GM19043 (cell line): Measurements from ENCODE around the gene ADNP2.

Source experiments
- ATAC-seq: cut with Tn5 transposase; IDR thresholded peaks from one replicate; pipeline ENCODE4 v1.9.1; 2021; ENCODE audit warnings: low read depth; ENCODE audit not compliant: unreplicated experiment

ADNP2 gene

GRCh38 chr18:80170395-80171053, 61.5 kb downstream of the ADNP2 start:
- ATAC-seq, result no peak

DNA sequence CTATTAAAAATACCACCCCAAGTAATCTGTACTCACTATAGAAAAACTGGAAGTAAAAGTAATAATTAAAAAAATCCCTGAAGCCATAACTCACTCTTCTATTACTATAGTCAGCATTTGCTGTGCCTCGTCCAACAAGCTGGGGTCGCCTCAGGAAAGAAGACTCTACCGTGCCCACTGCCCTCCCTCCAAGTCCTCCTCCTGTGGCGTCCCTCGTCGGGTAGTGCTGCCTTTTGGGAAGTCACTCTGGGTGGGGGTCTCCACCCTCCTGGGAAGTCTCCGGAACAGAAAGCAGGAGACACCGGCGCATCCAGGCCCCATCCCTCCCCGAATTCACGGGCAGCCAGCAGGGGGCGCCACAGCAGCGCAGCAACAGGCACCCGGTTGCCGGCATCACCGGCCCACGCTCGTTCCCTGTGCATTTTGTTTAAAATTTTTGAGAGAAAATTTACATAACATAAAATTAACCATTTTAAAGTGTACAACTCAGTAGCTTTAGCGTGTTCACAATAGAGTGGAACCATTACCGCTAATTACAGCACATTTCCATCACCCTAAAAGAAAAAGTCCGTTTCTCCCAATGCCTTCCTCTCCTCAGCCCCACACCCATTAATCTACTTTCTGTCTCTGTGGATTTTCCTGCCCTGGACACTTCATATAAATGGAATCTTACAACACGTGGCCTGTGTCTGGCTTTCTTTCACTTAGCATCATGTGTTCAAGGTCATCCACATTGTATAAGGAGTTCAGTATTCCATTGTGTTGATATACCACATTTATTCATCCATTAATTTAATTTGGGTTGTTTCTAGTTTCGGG, 62.2 kb downstream of the ADNP2 start:
- no peak for ATAC-seq

DNA sequence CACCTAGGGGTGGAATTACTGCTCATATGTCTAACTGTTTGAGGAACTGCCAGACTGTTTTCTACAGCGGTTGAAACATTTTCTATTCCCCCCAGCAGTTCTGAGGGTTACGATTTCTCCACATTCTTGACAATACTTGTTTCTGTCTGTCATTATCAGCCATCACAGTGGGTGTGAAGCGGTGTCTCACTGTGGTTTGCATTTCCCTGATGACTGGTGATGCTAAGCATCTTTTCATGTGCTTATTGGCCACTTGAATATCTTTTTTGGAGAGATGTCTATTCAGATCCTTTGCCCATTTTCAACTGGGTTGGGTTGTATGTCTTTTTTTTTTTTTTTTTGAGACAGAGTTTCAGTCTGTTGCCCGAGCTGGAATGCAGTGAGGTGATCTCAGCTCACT, 63.0 kb downstream of the ADNP2 start:
- ATAC-seq, result no peak

GRCh38 chr18:80173060-80173459, 64.0 kb downstream of the ADNP2 start:
- ATAC-seq, result no peak

DNA sequence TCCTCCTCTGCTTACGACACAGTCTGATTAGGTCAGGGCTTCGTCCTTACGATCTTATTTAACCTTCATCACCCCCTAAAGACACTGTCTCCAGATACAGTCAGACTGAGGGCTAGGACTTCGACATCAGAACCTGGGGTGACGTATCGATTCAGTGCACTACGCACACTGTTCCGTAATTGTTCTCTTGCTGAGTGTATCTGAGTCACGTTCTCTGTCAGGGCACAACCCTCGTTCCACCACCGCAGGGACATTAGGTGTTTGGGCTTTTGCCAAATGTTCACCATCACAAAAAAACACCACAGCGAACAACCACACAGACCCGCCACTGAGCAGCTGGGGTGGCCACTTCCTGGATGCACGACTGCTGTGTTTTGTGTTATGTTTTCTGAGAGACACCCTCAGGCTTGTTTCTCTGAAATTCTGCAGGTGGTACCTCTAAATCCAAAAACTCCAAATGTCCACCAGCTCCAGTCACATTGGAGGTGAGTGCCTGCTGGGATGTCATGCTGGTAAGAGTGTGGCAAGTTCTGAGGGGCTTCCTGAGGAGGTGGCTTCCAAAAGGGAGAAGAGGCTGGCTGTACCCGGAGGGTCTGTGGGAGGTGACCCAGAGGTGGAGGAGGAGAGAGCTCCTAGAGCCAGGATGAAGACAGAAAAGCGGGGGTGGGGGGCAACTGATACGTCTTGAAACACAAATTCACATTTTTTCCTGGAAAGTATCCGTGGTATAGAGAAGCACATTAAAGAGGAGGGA, 66.6 kb downstream of the ADNP2 start:
- ATAC-seq, result no peak

GRCh38 chr18:80176334-80177073, 67.4 kb downstream of the ADNP2 start:
- no peak for ATAC-seq

DNA sequence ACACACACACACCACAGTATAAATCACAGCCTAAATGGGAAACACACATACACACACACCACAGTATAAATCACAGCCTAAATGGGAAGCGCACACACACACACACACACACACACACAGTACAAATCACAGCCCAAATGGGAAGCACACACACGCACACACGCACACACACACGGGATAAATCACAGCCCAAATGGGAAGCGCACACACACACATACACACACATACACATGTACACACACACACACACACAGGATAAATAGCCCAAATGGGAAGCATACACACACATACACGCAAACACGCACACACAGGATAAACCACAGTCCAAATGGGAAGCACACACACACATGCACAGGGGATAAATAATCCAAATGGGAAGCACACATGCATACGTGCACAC, 68.1 kb downstream of the ADNP2 start:
- ATAC-seq, result no peak

DNA sequence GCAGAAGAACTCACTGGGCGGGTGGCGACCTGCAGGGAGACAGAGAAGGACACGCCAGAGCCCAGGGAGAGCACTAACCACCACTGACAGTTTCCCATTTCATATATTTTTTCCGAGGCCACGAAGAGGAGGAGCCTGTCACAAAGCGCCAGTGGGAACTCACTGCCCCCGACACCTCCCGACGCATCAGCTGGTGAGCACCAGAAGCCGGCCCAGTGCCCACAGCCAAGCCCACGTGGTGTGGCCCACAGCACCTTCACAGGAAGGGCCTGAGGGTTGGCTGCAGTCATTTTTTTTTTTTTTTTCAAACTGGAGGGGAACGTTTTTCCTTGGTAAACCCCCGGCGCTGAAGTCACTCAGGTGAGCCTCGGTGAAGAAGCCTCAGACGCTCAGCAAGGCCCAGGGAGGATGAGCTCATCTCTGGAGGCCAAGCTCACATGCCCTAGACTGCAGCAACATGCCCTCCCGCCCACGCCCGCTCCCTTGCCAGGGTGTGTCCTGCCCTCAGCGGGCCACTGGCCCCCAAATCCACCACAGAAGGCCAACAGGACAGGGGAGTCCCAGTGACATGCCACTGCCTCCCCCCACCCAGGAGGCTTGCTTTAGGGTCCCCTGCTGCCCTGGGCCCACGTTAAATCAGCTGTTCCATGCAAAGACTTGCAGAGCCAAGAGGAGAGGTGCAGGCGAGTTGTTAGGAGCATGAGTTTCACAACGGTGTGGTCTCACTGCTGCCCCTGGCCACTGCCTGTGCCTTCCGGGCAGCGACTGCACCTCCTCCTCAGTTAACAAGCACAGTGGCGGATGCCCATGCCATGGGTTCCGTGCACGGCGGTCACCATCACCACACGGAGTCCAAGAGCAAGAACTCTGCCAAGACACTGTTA, 70.1 kb downstream of the ADNP2 start:
- ATAC-seq, result no peak

DNA sequence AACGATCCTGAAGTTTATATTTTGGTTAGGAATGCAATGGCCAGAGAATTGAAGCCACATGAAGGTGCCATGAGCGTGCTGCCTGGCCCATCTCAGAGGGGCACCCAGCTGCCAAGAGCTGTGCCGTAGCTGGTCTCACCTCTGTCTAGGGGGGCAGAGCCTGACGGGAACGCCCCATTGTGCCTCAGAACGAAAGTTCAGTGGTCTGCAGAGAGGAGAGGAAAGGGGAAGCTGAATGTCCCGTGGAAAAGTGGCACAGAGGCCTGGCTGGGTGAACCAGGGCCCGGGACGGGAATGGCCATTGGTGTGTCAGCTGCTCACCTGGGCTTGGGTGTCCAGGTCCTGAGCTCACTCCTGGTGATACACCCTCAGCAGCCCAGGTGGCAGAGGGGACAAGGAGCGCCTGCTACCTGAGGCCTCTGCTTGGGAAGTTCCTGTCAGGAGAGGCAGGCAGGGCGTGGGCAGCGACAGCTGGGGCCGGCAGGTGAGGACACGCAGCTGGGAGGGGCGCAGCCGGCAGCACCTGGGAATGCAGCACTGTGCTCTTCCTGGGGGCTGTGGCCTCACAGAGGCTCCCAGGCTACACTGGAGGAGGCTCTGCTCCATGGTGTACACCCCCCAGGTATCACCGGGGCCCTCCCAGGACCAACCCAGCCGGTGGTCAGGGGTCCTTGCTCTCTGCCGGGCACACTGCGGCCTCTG, 70.9 kb downstream of the ADNP2 start:
- ATAC-seq, result no peak

DNA sequence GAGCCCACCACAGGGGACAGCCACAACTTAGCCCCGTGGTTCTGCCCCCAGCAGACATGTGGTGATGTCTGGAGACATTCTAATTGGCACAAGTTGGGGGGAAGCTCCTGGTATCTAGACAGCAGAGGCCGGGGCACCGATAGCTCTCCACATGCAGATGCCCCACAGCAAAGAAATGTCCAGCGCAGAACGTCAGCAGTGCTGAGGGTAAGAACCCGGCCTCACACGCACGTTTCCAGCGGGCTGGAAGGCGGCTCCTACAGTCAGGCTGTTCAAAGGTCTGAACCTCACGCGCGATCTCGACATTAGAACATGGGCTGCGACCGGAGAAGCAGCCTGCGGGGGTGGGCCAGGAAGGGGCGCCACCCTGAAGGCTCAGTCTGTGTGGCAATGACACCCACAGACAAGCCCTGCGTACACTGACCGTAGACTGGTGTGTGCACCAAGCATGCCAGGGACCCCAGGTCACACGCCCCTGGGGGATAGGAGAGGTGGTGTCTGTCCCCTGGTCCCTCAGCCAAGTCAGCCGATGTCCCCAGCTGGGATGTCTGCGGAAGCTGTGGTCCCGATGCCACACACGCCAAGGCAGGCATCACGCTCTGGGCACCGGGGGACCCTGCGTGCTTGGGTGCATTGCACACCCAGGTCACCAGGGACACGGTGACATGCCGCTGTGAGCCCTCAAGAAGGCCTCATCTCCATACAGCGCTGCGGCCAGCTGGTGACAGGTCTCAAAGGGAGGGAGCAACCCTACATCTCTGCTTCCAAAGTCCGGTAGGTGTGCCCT, 71.9 kb downstream of the ADNP2 start:
- no peak for ATAC-seq

- no peak for ATAC-seq
Observed at GRCh38 chr18:80181642-80182461, 72.8 kb downstream of the ADNP2 start.

DNA sequence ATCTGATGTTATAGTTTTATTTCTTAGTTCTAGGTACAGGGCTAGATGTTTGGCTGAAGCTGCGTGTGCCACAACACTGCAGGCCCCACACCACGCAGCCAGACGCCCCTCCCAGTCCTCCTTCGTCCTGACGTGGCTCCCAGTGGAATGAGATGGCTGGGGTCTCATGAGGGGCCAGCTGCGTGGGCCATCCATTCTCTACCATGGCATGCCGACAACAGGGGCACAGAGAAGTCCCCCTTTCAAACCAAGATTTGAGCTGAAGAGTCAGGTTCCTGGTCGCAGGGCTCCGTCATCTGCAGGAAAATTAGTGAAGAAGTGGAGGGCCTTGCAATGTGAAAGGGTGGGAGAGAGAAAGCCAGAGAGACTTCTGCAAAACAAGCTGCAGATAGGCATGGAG, 73.8 kb downstream of the ADNP2 start:
- ATAC-seq, result no peak

DNA sequence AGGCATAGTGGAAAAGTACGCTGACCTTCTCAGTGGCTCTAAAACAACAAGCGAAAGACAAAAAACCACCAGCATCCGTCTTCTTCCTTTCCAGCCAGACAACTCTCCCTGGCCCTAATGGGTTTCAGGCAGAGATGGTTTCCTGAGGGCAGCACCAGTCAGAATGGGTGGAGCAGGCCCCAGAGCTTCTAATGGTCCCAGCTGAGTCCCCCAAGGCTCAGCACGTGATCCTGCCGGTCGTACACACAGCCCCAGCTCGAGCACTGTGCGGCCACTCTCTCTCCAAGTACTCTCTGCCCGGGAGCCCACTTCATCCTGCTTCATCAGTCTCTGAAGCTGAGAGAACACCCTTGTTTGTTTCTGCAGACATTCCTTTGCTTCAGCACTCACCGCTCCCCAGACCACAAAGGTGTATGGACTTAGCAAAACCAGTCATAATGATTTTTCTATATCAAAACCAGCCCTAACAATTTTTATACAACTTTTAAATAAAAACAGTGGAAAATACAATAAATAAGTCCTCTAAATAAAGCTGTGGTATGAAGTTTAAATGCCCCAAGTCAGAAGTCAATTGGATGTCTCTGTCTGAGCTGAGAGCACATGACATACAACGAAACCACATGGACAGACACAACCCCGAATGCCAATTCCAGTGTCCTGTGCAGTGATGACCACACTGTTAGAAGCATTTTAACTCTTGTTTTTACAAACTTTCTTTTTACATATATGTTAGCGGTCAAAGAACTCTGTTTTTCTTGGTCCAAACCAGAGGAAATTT, 74.4 kb downstream of the ADNP2 start:
- no peak for ATAC-seq

DNA sequence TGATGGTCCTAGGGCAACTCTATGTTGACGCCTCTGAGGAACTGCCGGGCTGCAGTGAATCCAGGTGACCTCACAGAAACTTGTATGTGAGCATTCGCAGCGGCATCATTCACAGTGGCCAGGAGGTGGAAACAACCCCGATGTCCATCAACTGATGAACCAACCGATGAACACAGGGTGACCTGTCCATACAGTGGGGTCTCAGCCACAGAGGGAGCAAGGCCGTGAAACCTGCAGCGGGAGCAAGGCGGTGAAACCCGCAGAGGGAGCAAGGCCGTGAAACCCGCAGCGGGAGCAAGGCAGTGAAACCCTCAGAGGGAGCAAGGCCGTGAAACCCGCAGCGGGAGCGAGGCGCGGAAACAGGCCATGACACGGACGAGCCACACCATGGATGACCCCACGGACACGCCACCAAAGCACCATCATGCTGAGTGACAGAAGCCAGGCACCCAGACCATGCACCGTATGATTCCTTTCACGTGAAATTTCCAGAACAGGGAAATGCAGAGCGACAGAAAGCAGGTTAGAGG, 75.2 kb downstream of the ADNP2 start:
- ATAC-seq, result no peak

DNA sequence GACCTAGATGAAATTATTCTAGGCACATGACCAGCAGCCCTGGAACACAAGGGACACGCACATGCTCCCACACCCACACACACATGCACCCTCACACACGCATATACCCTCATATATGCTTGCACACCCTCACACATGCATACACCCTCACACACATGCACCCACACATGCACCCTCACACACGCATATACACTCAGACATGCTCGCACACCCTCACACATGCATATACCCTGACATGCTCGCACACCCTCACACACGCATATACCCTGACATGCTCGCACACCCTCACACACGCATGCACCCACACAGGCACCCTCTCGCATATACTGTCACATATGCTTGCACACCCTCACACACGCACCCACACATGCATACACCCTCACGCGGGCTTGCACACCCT, 76.5 kb downstream of the ADNP2 start:
- ATAC-seq, result no peak

DNA sequence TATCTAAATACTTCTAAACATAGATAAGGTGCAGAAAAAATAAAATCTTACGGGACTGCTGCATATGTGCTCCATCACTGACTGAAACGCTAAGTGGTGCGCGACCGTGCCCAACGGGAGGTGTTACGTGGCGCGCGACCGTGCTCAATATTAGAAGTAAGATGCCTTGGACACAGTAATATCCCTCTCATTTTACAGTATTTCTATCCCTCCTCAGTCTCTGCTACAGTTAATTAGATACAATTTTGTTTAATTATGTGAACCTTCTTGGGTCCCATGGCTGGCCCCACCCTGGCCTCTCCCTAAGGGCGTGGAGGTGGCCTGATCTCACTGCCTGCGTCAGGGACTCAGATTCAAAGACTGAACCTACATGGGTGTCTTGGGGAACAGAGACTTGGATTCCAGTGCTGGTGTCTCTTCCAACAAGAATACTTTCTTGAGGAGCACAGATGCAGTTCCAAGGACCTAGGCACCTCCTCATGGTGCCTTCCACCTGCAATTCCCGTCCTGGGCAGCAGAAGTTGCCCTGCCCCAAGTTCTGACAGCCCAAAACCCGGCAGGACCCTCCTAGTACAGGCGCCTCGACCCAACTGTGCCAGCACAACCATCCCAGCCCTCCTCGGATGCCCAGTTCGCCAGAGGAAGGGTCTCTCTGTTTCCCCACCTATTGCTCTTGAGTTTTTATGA, 79.0 kb downstream of the ADNP2 start:
- no peak for ATAC-seq
